ENCODE measurements around the gene PLEKHJ1. TPM values are rescaled to one million over a fixed set of nuclear protein-coding genes. Genes with fewer than 3 reads are reported as not detected.

The PLEKHJ1 gene
- total and polyA plus RNA-seq, 9 of the 15 experiments (the other 6 are each of a cell fraction or from before 2014, with no cell fraction given): 1.5 to 188 (median 63.9) TPM

DNA sequence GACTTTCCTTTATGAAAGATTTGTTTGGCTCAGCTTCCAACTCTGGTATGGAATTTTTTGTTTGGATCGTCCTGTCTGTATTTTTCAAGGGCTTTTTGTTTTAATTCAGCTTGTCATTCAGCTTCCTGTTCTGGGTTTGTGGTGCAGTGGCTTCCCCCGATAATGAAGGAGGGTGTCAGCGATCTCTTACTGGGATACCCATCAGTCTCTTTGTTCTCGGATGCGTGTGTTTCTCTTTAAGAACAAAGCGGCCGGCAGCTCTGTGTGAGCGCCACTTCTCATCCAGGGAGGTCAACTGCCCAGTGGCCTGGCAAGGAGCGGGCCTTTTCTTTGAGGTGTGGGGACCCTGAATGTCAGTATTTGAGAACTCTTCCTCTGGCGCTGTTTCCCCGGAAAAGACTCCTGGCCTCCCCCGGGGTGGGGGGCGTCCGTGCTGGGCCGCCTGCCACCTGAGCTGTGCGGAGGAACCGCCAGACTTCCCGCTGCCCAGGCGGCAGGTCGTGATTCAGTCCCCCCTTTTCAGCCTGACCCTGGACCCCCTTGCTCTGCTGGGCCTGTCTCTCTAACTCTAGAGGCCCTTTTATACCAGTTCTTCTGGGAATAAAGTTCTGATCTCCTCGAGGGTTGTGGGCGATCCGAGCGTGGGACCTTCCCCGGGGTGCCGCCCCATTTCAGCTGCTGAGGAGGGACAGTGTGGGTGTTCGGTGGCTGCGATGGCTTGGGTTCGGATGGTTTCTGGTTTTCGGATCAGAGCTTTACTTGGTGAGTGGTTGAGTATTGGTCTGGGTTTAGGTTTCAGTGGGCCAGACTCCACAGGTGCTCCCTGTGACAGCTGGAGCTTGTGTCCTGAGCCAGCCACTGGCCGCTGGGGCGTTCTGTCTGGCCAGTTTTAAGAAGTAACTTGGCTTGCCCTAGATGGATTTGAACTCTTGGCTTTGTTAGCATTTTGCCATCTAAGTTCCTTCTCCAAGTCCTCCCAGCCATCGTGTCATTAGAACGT, 3.9 kb upstream of the PLEKHJ1 start (continued):
- peak; percentile 7 for TF ChIP-seq MEIS2 (IDR thresholded peaks at IDR 0.05; ENCODE audit: partially characterized antibody)
- no peak for TF ChIP-seq FOXJ2 (tag; IDR thresholded peaks at IDR 0.05)
- TF ChIP-seq BRF1 (IDR thresholded peaks at IDR 0.05; ENCODE audit: borderline replicate concordance, extremely low read depth, insufficient read length): no peak
- TF ChIP-seq, protein P1, sequence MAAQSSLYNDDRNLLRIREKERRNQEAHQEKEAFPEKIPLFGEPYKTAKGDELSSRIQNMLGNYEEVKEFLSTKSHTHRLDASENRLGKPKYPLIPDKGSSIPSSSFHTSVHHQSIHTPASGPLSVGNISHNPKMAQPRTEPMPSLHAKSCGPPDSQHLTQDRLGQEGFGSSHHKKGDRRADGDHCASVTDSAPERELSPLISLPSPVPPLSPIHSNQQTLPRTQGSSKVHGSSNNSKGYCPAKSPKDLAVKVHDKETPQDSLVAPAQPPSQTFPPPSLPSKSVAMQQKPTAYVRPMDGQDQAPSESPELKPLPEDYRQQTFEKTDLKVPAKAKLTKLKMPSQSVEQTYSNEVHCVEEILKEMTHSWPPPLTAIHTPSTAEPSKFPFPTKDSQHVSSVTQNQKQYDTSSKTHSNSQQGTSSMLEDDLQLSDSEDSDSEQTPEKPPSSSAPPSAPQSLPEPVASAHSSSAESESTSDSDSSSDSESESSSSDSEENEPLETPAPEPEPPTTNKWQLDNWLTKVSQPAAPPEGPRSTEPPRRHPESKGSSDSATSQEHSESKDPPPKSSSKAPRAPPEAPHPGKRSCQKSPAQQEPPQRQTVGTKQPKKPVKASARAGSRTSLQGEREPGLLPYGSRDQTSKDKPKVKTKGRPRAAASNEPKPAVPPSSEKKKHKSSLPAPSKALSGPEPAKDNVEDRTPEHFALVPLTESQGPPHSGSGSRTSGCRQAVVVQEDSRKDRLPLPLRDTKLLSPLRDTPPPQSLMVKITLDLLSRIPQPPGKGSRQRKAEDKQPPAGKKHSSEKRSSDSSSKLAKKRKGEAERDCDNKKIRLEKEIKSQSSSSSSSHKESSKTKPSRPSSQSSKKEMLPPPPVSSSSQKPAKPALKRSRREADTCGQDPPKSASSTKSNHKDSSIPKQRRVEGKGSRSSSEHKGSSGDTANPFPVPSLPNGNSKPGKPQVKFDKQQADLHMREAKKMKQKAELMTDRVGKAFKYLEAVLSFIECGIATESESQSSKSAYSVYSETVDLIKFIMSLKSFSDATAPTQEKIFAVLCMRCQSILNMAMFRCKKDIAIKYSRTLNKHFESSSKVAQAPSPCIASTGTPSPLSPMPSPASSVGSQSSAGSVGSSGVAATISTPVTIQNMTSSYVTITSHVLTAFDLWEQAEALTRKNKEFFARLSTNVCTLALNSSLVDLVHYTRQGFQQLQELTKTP (IDR thresholded peaks at IDR 0.05; ENCODE audit: low read depth in 1 of 2, partially characterized antibody in 2 of 2): no peak
- no peak for TF ChIP-seq ZNF316 (IDR thresholded peaks at IDR 0.05)
- TF ChIP-seq SRF (CRISPR knock-in tag; IDR thresholded peaks at IDR 0.05): peak in 1 of 2 experiments; percentile 58; a peak in 1 of 4 replicates
- TF ChIP-seq FUS (optimal IDR thresholded peaks at IDR 0.05; ENCODE audit: low read depth, low read length): no peak
- TF ChIP-seq NONO (IDR thresholded peaks at IDR 0.05; ENCODE audit: low read depth in 2 of 2, low read length in 1 of 2): no peak
- TF ChIP-seq MTF1 (CRISPR knock-in tag; IDR thresholded peaks at IDR 0.05; ENCODE audit: borderline replicate concordance): no peak
- no peak for TF ChIP-seq TEAD4 (IDR thresholded peaks at IDR 0.05; ENCODE audit: low read length)
- TF ChIP-seq TEAD4 (CRISPR knock-in tag; IDR thresholded peaks at IDR 0.05; ENCODE audit: borderline replicate concordance): no peak
- TF ChIP-seq CBX2 (IDR thresholded peaks at IDR 0.05; ENCODE audit: insufficient read depth, low read length, poor library complexity, severe bottlenecking): no peak
- TF ChIP-seq, protein P2, sequence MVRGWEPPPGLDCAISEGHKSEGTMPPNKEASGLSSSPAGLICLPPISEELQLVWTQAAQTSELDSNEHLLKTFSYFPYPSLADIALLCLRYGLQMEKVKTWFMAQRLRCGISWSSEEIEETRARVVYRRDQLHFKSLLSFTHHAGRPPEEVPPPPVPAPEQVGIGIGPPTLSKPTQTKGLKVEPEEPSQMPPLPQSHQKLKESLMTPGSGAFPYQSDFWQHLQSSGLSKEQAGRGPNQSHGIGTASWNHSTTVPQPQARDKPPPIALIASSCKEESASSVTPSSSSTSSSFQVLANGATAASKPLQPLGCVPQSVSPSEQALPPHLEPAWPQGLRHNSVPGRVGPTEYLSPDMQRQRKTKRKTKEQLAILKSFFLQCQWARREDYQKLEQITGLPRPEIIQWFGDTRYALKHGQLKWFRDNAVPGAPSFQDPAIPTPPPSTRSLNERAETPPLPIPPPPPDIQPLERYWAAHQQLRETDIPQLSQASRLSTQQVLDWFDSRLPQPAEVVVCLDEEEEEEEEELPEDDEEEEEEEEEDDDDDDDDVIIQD (CRISPR knock-in tag; IDR thresholded peaks at IDR 0.05): no peak
- peak; percentile 34; the same call in 1 of the 2 replicates for TF ChIP-seq CXXC5 (CRISPR knock-in tag; IDR thresholded peaks at IDR 0.05)
- TF ChIP-seq EZH2 (IDR thresholded peaks at IDR 0.05; ENCODE audit: borderline replicate concordance, low read depth, low read length): no peak
- TF ChIP-seq, protein P3, sequence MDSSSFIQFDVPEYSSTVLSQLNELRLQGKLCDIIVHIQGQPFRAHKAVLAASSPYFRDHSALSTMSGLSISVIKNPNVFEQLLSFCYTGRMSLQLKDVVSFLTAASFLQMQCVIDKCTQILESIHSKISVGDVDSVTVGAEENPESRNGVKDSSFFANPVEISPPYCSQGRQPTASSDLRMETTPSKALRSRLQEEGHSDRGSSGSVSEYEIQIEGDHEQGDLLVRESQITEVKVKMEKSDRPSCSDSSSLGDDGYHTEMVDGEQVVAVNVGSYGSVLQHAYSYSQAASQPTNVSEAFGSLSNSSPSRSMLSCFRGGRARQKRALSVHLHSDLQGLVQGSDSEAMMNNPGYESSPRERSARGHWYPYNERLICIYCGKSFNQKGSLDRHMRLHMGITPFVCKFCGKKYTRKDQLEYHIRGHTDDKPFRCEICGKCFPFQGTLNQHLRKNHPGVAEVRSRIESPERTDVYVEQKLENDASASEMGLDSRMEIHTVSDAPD (CRISPR knock-in tag; IDR thresholded peaks at IDR 0.05): no peak
- no peak for TF ChIP-seq KDM4B (IDR thresholded peaks at IDR 0.05; ENCODE audit: borderline replicate concordance in 2 of 2, low read depth in 1 of 2)
- no peak for TF ChIP-seq TBP (optimal IDR thresholded peaks at IDR 0.05; ENCODE audit: low read depth, low read length)
- TF ChIP-seq ZNF133 (CRISPR knock-in tag; IDR thresholded peaks at IDR 0.05): no peak
- TF ChIP-seq HOXB6 (CRISPR knock-in tag; IDR thresholded peaks at IDR 0.05; ENCODE audit: borderline replicate concordance): no peak

Measured in K562 (cell line).